ENCODE measurements around the gene IL9.

DNA sequence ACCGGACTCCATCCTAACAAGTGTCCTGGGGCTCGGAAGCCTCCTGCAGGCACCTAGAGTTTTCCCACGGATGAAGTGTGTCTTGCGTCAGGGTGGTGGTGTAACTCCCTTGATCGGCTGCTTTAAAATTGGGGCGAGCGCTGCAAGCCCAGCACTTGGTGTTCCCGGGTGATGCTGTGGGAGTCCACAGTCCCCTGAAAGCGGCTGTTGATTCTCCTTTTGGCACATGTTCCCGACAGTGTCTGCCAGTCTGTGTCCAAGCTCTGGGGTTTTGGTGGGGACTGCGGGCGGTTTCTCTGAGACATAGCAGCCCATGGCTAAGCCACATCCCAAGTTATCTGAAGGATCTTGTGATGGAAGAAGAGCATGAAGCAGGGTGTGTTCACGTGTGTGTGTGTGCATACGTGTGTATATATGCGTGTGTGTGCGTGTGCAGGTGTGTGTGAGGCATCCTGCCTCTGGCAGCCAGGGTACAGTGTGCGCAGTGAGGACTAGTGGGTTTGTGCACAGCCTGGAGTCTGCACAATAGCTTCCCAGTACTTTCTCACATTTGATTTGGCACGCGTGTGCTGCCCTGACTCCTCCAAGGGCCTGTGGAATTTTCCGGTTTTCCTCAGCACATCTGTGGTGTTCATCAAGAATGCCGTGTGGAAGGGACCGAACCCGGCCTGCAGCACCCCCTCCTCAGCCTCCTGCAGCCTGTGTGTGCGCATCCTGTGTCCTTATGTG lies 44.3 kb downstream of the IL9 start:
- TF ChIP-seq TEAD4 (IDR thresholded peaks at IDR 0.05), result no peak
- TF ChIP-seq, protein P1, sequence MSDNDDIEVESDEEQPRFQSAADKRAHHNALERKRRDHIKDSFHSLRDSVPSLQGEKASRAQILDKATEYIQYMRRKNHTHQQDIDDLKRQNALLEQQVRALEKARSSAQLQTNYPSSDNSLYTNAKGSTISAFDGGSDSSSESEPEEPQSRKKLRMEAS (IDR thresholded peaks at IDR 0.05), result no peak
- TF ChIP-seq, protein P2, sequence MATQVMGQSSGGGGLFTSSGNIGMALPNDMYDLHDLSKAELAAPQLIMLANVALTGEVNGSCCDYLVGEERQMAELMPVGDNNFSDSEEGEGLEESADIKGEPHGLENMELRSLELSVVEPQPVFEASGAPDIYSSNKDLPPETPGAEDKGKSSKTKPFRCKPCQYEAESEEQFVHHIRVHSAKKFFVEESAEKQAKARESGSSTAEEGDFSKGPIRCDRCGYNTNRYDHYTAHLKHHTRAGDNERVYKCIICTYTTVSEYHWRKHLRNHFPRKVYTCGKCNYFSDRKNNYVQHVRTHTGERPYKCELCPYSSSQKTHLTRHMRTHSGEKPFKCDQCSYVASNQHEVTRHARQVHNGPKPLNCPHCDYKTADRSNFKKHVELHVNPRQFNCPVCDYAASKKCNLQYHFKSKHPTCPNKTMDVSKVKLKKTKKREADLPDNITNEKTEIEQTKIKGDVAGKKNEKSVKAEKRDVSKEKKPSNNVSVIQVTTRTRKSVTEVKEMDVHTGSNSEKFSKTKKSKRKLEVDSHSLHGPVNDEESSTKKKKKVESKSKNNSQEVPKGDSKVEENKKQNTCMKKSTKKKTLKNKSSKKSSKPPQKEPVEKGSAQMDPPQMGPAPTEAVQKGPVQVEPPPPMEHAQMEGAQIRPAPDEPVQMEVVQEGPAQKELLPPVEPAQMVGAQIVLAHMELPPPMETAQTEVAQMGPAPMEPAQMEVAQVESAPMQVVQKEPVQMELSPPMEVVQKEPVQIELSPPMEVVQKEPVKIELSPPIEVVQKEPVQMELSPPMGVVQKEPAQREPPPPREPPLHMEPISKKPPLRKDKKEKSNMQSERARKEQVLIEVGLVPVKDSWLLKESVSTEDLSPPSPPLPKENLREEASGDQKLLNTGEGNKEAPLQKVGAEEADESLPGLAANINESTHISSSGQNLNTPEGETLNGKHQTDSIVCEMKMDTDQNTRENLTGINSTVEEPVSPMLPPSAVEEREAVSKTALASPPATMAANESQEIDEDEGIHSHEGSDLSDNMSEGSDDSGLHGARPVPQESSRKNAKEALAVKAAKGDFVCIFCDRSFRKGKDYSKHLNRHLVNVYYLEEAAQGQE (IDR thresholded peaks at IDR 0.05; ENCODE audit: low read depth), result no peak
- no peak for TF ChIP-seq CEBPB (IDR thresholded peaks at IDR 0.05)

All from Ishikawa (cell line).